B cell (primary cell): ENCODE measurements around the gene TTLL10.

Source experiments
- CTCF ChIP-seq: fragments of 200-600 bp; IDR thresholded peaks from one replicate; pipeline ENCODE4 v1.8.0; 2022; ENCODE audit warnings: antibody characterized with exemption, mild to moderate bottlenecking
- EZH2 ChIP-seq: IDR thresholded peaks from 2 replicates; pipeline ENCODE4 v1.6.1; 2012; ENCODE audit warnings: borderline replicate concordance, low read depth, mild to moderate bottlenecking, moderate library complexity, low read length; ENCODE audit not compliant: insufficient read depth, poor library complexity, severe bottlenecking

- no peak for TF ChIP-seq CTCF
- TF ChIP-seq EZH2: no peak
Observed at GRCh38 chr1:1142844-1143243, 30.8 kb upstream of the TTLL10 start.
